ENCODE measurements around the gene SLC15A3. TPM values are rescaled to one million over a fixed set of nuclear protein-coding genes. Genes with fewer than 3 reads are reported as not detected.

Gene SLC15A3
- polyA plus RNA-seq, 1 experiment: 4.8 TPM

GRCh38 chr11:60937144-60937527 lies 14.8 kb downstream of the SLC15A3 start:
- no peak overlapping the region for H3K4me3 ChIP-seq (ENCODE audit: low read depth, low read length)
- H3K9me3 ChIP-seq (ENCODE audit: control insufficient read depth, insufficient read depth, low read length): no peaks in the 10 kb centered on the region
- no peak for DNase-seq (ENCODE audit: low read depth, low spot score)
- CTCF ChIA-PET: no interaction called here
- TF ChIP-seq CTCF (IDR thresholded peaks at IDR 0.05; ENCODE audit: low read depth, low read length): no peak
- H3K27me3 ChIP-seq (ENCODE audit: control insufficient read depth, insufficient read depth, low read length): peaks cover 2% of the 10 kb centered on the region
- H3K27ac ChIP-seq (ENCODE audit: low read depth, low read length): no peak overlapping the region
- POLR2A ChIA-PET: no interaction called here

GRCh38 chr11:60936467-60937143 lies 15.4 kb downstream of the SLC15A3 start:
- CTCF ChIA-PET: no interaction called here
- Histone ChIP-seq H3K27ac (ENCODE audit: low read depth, low read length) (no peak overlapping the region), H3K4me3 (ENCODE audit: low read depth, low read length) (no peak overlapping the region), H3K9me3 (ENCODE audit: control insufficient read depth, insufficient read depth, low read length) (no peaks in the 10 kb centered on the region), H3K27me3 (ENCODE audit: control insufficient read depth, insufficient read depth, low read length) (no peaks in the 10 kb centered on the region)
- no peak for TF ChIP-seq CTCF (IDR thresholded peaks at IDR 0.05; ENCODE audit: low read depth, low read length)
- POLR2A ChIA-PET: no interaction called here
- no peak for DNase-seq (ENCODE audit: low read depth, low spot score)

- no peak for TF ChIP-seq CTCF (IDR thresholded peaks at IDR 0.05; ENCODE audit: low read depth, low read length)
- Histone ChIP-seq H3K27ac (ENCODE audit: low read depth, low read length) (no peak overlapping the region), H3K4me3 (ENCODE audit: low read depth, low read length) (no peak overlapping the region), H3K27me3 (ENCODE audit: control insufficient read depth, insufficient read depth, low read length) (no peaks in the 10 kb centered on the region), H3K9me3 (ENCODE audit: control insufficient read depth, insufficient read depth, low read length) (no peaks in the 10 kb centered on the region)
- ChIA-PET POLR2A (no interaction called here), CTCF (no interaction called here)
- no peak for DNase-seq (ENCODE audit: low read depth, low spot score)
These were observed 16.1 kb downstream of the SLC15A3 start for GRCh38 chr11:60935676-60936442.

- no peak overlapping the region for H3K4me3 ChIP-seq (ENCODE audit: low read depth, low read length)
- no peak overlapping the region for H3K27ac ChIP-seq (ENCODE audit: low read depth, low read length)
- H3K9me3 ChIP-seq (ENCODE audit: control insufficient read depth, insufficient read depth, low read length): no peaks in the 10 kb centered on the region
- no peak for DNase-seq (ENCODE audit: low read depth, low spot score)
- POLR2A ChIA-PET: no interaction called here
- H3K27me3 ChIP-seq (ENCODE audit: control insufficient read depth, insufficient read depth, low read length): no peaks in the 10 kb centered on the region
- CTCF ChIA-PET: no interaction called here
- TF ChIP-seq CTCF (IDR thresholded peaks at IDR 0.05; ENCODE audit: low read depth, low read length): no peak
These were observed 17.0 kb downstream of the SLC15A3 start for GRCh38 chr11:60934790-60935605.
